Heart left ventricle (tissue), 16 donors: ENCODE data around the gene HCN2. TPM values are rescaled to one million over a fixed set of nuclear protein-coding genes. Genes with fewer than 3 reads are reported as not detected.

ENCODE experiments used
- ATAC-seq, 4 donors: fragments of 200-7000 bp; cut with Tn5 transposase; one replicate each; pipeline ENCODE4 v1.9.1; 2020 to 2022; ENCODE audit warnings: moderate library complexity in 4 of 4, mild to moderate bottlenecking in 3 of 4, moderate number of reproducible peaks in 1 of 4
- DNase-seq, 5 donors: peaks; one replicate each; pipeline ENCODE4 v3.0.0-alpha.2; 2020
- H3K27ac ChIP-seq, 12 donors: fragments of 200-600 bp; sonication (generic) in 4 of 12; one replicate each; pipeline versions ENCODE4 v1.5.0 to v1.8.0; 2016 to 2022; ENCODE audit warnings: mild to moderate bottlenecking in 2 of 12
- H3K27me3 ChIP-seq, 9 donors: fragments of 200-600 bp; sonication (generic) in 2 of 9; one replicate each; pipeline versions ENCODE4 v1.5.1 to v1.8.0; 2016 to 2022; ENCODE audit warnings: mild to moderate bottlenecking in 3 of 9
- H3K36me3 ChIP-seq, 9 donors: fragments of 200-600 bp; sonication (generic) in 2 of 9; one replicate each; pipeline versions ENCODE4 v1.5.0 to v1.8.0; 2018 to 2022; ENCODE audit warnings: mild to moderate bottlenecking in 2 of 9
- H3K4me1 ChIP-seq, 12 donors: fragments of 200-600 bp; sonication (generic) in 4 of 12; one replicate each; pipeline versions ENCODE4 v1.5.0 to v1.8.0; 2016 to 2022; ENCODE audit warnings: mild to moderate bottlenecking in 3 of 12
- H3K4me3 ChIP-seq, 12 donors: fragments of 200-600 bp; sonication (generic) in 4 of 12; one replicate each; pipeline versions ENCODE4 v1.5.0 to v1.8.0; 2017 to 2022; ENCODE audit warnings: mild to moderate bottlenecking in 9 of 12, moderate library complexity in 4 of 12
- H3K9me3 ChIP-seq, 12 donors: fragments of 200-600 bp; sonication (generic) in 4 of 12; one replicate each; pipeline versions ENCODE4 v1.5.0 to v1.8.0; 2016 to 2022; ENCODE audit warnings: mild to moderate bottlenecking in 1 of 12
- CTCF ChIP-seq, 12 donors: fragments of 200-600 bp; sonication (generic) in 4 of 12; IDR thresholded peaks; one replicate each; pipeline versions ENCODE4 v1.5.0 to v1.8.0; 2018 to 2022; ENCODE audit warnings: antibody characterized with exemption in 12 of 12, mild to moderate bottlenecking in 5 of 12
- POLR2A ChIP-seq, 2 donors: fragments of 450-650 bp; IDR thresholded peaks; one replicate each; pipeline ENCODE4 v1.6.1; 2017; ENCODE audit warnings: antibody characterized with exemption in 2 of 2, mild to moderate bottlenecking in 2 of 2, moderate library complexity in 2 of 2
- WGBS, 4 donors: extraction: QIAGEN DNeasy Blood & Tissue Kit in 2 of 4; methylation state at CpG; one replicate each; pipeline versions ENCODE4 v1.1.5 to v1.1.7; 2013 to 2018; 5-methylcytosine and 5-hydroxymethylcytosine counted together
- intact Hi-C, 10 donors: fragments of 100-400 bp; cut with DNase I; formaldehyde crosslinking; loops; one replicate each; pipeline versions ENCODE4 v1.11.1 to v1.14.2; 2022
- polyA plus RNA-seq, 2 donors: library from polyadenylated mRNA; stranded (reverse); fragments of 200-250 nt; gene quantifications; one replicate each; pipeline ENCODE4 v1.2.3, GENCODE V29; 2013
- total RNA-seq, 9 donors: library from RNA; depleted of rRNA in 2 of 9; stranded (reverse); fragments of >200 nt in 2 of 9; fragmentation: NEBNext Ultra II Directional in 3 of 9; extraction: Animal tissue kit (Norgen Biotek cat#: 25700) in 3 of 9; gene quantifications; one replicate each; pipeline versions ENCODE4 v1.1.0 to v1.2.4, GENCODE V29; 2016 to 2023
- donor health status: ischemic (EF 13 %, LVEDD 7.1; RV severe dilation, severe dysfunction).
- donor health status: healthy with polysubstance abuse.
- donor health status: DM: no; HTN: yes; CAD: no.
- donor health status: DM: no; HTN: no; CAD: no.
- donor health status: ischemic (EF 25% LVEDD 6.9; RV normal size, moderate dysfunction).
- donor health status: ischemic (EF 25% LVEDD 5.7; RV mildly dilated, moderate dysfunction).
- donor health status: healthy.
- donor health status: DM: yes; HTN: yes; CAD: no.
- donor health status: ischemic (EF 35%, LVEDD 5.7; RV mildly dilated, moderate dysfunction).
- donor health status: nonischemic (EF 11% LVEDD 7.7; RV severe dilation, severe dysfunction).
- donor health status: DM: yes; HTN: yes; CAD: no.
- donor health status: PGD.
- donor health status: ischemic (EF 29% LVEDD 5.4; RV normal size, mild dysfunction).
- donor health status: nonischemic (EF 23%, LVEDD 6.1; RV moderate dilation, normal function).

The HCN2 gene
- total and polyA plus RNA-seq, 11 donors: 4.1 to 27.4 (median 15.4) TPM

DNA sequence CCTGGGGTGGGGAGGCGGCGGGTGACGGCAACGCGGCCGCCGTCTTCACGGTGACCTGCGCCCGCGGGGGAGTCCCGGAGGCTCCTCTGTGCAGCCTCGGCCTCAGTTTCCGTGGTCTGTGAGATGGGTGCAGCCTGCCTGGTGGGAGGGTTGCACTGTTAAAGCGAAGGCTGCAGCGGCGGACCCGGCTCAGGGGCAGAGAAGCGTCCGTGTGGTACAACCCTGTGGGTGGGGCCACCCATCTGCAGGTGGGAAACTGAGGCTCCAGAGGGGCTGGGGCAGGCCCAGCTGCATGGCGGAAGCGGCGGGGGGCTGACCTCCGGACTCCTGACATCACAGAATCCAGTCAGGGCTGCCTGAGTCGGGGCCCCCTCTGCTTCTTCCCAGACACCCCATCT, 50.5 kb downstream of the HCN2 start:
- no peak for ATAC-seq

GRCh38 chr19:640606-641189, 51.0 kb downstream of the HCN2 start:
- TF ChIP-seq POLR2A (IDR thresholded peaks at IDR 0.05) (no peak), CTCF (IDR thresholded peaks at IDR 0.05) (no peak)
- peaks cover 0 to 14% (median 10%) of the 10 kb centered on the region in 12 donors for H3K4me1 ChIP-seq
- peaks cover 0 to 11% (median under 1%) of the 10 kb centered on the region in 9 donors for H3K36me3 ChIP-seq
- no peak overlapping the region for H3K27ac ChIP-seq
- H3K27me3 ChIP-seq: peaks cover 0 to 6% (median 0%) of the 10 kb centered on the region in 9 donors
- intact Hi-C loops: no loop called here
- no peak overlapping the region for H3K4me3 ChIP-seq
- H3K9me3 ChIP-seq: no peaks in the 10 kb centered on the region
- ATAC-seq (no peak), DNase-seq (no peak)
- WGBS, 4 donors: 89 to 94% (median 92%) methylated on average over 9 to 31 of the region's 31 CpGs

More for the DNA sequence above, 50.5 kb downstream of the HCN2 start:
- TF ChIP-seq POLR2A (IDR thresholded peaks at IDR 0.05): no peak
- TF ChIP-seq CTCF (IDR thresholded peaks at IDR 0.05): no peak
- Histone ChIP-seq H3K4me3 (peak overlapping the region in 10 of 12 donors; percentile 20 to 60 (median 54)), H3K27me3 (peaks cover 0 to 6% (median 0%) of the 10 kb centered on the region in 9 donors), H3K4me1 (peaks cover 0 to 14% (median 10%) of the 10 kb centered on the region in 12 donors), H3K9me3 (no peaks in the 10 kb centered on the region), H3K27ac (peak overlapping the region in 3 of 12 donors; percentile 38 to 60 (median 41)), H3K36me3 (peaks cover 0 to 8% (median 0%) of the 10 kb centered on the region in 9 donors)
- WGBS, 4 donors: 52 to 87% (median 54%) methylated on average over 4 to 25 of the region's 25 CpGs
- intact Hi-C loops: no loop called here
- DNase-seq: no peak

- 84 to 92% (median 89%) methylated on average over 11 to 17 of the region's 17 CpGs for WGBS, 4 donors
- DNase-seq: no peak
- intact Hi-C loops: no loop called here
Measured at GRCh38 chr19:641702-642101, 52.0 kb downstream of the HCN2 start.

More at GRCh38 chr19:641702-642101, 52.0 kb downstream of the HCN2 start:
- peaks cover 0 to 6% (median 0%) of the 10 kb centered on the region in 9 donors for H3K27me3 ChIP-seq
- TF ChIP-seq CTCF (IDR thresholded peaks at IDR 0.05): no peak
- no peak for TF ChIP-seq POLR2A (IDR thresholded peaks at IDR 0.05)
- no peaks in the 10 kb centered on the region for H3K9me3 ChIP-seq
- no peak for ATAC-seq
- H3K4me1 ChIP-seq: peaks cover 0 to 14% (median 10%) of the 10 kb centered on the region in 12 donors
- H3K36me3 ChIP-seq: peaks cover 0 to 20% (median 10%) of the 10 kb centered on the region in 9 donors
- H3K27ac ChIP-seq: no peak overlapping the region
- no peak overlapping the region for H3K4me3 ChIP-seq
